HepG2 (cell line): ENCODE measurements around the gene COMMD3. TPM values are rescaled to one million over a fixed set of nuclear protein-coding genes. Genes with fewer than 3 reads are reported as not detected.

Experiments used
- AGO2 ChIP-seq: fragments of 200-400 bp; formaldehyde crosslinking; optimal IDR thresholded peaks from 2 replicates; pipeline ENCODE3; 2017; ENCODE audit warnings: mild to moderate bottlenecking, low read depth, low read length, moderate library complexity
- HNRNPLL ChIP-seq: fragments of 200-400 bp; formaldehyde crosslinking; IDR thresholded peaks from 2 replicates; pipeline ENCODE4 v1.6.1; 2017; ENCODE audit warnings: mild to moderate bottlenecking, low read depth, low read length; ENCODE audit not compliant: poor library complexity, severe bottlenecking
- KLF16 ChIP-seq, 2 experiments: sonication (generic) in 1 of 2; formaldehyde crosslinking in 1 of 2; IDR thresholded peaks; 2 replicates each; pipeline versions ENCODE4 v1.6.1 to v1.8.0; 2016 to 2023; ENCODE audit warnings: missing genetic modification reagents in 2 of 2, missing compliant biosample characterization in 1 of 2
- KMT2A ChIP-seq: sonication (generic); formaldehyde crosslinking; IDR thresholded peaks from 2 replicates; pipeline ENCODE4 v1.4.0; 2020; ENCODE audit warnings: missing genetic modification reagents
- MED1 ChIP-seq: sonication (generic); formaldehyde crosslinking; IDR thresholded peaks from 2 replicates; pipeline ENCODE4 v1.4.0; 2020; ENCODE audit warnings: missing genetic modification reagents
- MTA1 ChIP-seq: sonication (generic); formaldehyde crosslinking; IDR thresholded peaks from 2 replicates; pipeline ENCODE4 v1.4.0; 2020; ENCODE audit warnings: missing genetic modification reagents, mild to moderate bottlenecking, borderline replicate concordance
- RFX1 ChIP-seq: fragments of 450-650 bp; IDR thresholded peaks from 2 replicates; pipeline ENCODE4 v1.6.1; 2017
- RFX3 ChIP-seq: IDR thresholded peaks from 2 replicates; pipeline ENCODE4 v1.6.1; 2016; ENCODE audit warnings: missing biosample characterization, missing genetic modification reagents
- SOX13 ChIP-seq, 3 experiments: fragments of 450-650 bp in 1 of 3; sonication (generic) in 1 of 3; formaldehyde crosslinking in 1 of 3; IDR thresholded peaks in 2 of 3; conservative IDR thresholded peaks in 1 of 3; 2 replicates each; pipeline versions ENCODE4 v1.5.0 to v1.6.1; 2016 to 2020; ENCODE audit warnings: antibody characterized with exemption in 1 of 3, mild to moderate bottlenecking in 1 of 3, missing compliant biosample characterization in 1 of 3, missing genetic modification reagents in 1 of 3, moderate library complexity in 1 of 3
- SPEN ChIP-seq: sonication (generic); formaldehyde crosslinking; IDR thresholded peaks from 2 replicates; pipeline ENCODE4 v1.5.1; 2020; ENCODE audit warnings: low read depth, mild to moderate bottlenecking, missing genetic modification reagents
- YEATS2 ChIP-seq: sonication (generic); formaldehyde crosslinking; IDR thresholded peaks from 2 replicates; pipeline ENCODE4 v1.4.0; 2020; ENCODE audit warnings: missing genetic modification reagents, borderline replicate concordance
- ZFY ChIP-seq: sonication (generic); formaldehyde crosslinking; IDR thresholded peaks from 2 replicates; pipeline ENCODE4 v1.4.0; 2020; ENCODE audit warnings: missing genetic modification reagents
- ZNF180 ChIP-seq: sonication (generic); formaldehyde crosslinking; IDR thresholded peaks from 2 replicates; pipeline ENCODE4 v1.4.0; 2020; ENCODE audit warnings: low read depth, missing genetic modification reagents, borderline replicate concordance
- ZNF550 ChIP-seq: sonication (generic); formaldehyde crosslinking; IDR thresholded peaks from 2 replicates; pipeline ENCODE4 v1.4.0; 2020; ENCODE audit warnings: mild to moderate bottlenecking, missing genetic modification reagents, borderline replicate concordance
- polyA plus RNA-seq, 8 experiments: library from polyadenylated mRNA; depleted of rRNA in 3 of 8; stranded (reverse) in 7 of 8; unstranded in 1 of 8; fragments of >200 nt; fragmentation: Illumina TruSeq in 4 of 8; extraction: Trizol in 4 of 8; gene quantifications; 2 replicates each; pipeline versions ENCODE4 v1.2.1 to v1.2.3, GENCODE V29; 2011 to 2016; ENCODE audit warnings: low read depth in 4 of 8, missing spikeins in 1 of 8, mixed read lengths in 1 of 8; ENCODE audit not compliant: insufficient read depth in 1 of 8
- total RNA-seq, 5 experiments: library from RNA; depleted of rRNA; stranded (reverse); fragments of >200 nt; fragmentation: Illumina TruSeq; extraction: Trizol; gene quantifications; 2 replicates each; pipeline ENCODE4 v1.2.3, GENCODE V29; 2016; ENCODE audit warnings: low read depth in 1 of 5
- TF ChIP-seq, protein P1 (sequence below): IDR thresholded peaks from 2 replicates; pipeline ENCODE4 v1.6.1; 2012; ENCODE audit warnings: inconsistent platforms
- TF ChIP-seq, protein P2 (sequence below): IDR thresholded peaks from 2 replicates; pipeline ENCODE4 v1.4.0; 2020; ENCODE audit warnings: mild to moderate bottlenecking, missing genetic modification reagents
- TF ChIP-seq, protein P3 (sequence below): sonication (generic); formaldehyde crosslinking; IDR thresholded peaks from 2 replicates; pipeline ENCODE4 v1.8.0; 2022; ENCODE audit warnings: low read depth, missing genetic modification reagents
- TF ChIP-seq, protein P4 (sequence below): sonication (generic); formaldehyde crosslinking; IDR thresholded peaks from 2 replicates; pipeline ENCODE4 v1.4.0; 2020; ENCODE audit warnings: missing genetic modification reagents

Gene COMMD3
- total and polyA plus RNA-seq, 2 of the 13 experiments (the other 11 are each of a cell fraction or from before 2014, with no cell fraction given), result 38.7 to 54.4 TPM

DNA sequence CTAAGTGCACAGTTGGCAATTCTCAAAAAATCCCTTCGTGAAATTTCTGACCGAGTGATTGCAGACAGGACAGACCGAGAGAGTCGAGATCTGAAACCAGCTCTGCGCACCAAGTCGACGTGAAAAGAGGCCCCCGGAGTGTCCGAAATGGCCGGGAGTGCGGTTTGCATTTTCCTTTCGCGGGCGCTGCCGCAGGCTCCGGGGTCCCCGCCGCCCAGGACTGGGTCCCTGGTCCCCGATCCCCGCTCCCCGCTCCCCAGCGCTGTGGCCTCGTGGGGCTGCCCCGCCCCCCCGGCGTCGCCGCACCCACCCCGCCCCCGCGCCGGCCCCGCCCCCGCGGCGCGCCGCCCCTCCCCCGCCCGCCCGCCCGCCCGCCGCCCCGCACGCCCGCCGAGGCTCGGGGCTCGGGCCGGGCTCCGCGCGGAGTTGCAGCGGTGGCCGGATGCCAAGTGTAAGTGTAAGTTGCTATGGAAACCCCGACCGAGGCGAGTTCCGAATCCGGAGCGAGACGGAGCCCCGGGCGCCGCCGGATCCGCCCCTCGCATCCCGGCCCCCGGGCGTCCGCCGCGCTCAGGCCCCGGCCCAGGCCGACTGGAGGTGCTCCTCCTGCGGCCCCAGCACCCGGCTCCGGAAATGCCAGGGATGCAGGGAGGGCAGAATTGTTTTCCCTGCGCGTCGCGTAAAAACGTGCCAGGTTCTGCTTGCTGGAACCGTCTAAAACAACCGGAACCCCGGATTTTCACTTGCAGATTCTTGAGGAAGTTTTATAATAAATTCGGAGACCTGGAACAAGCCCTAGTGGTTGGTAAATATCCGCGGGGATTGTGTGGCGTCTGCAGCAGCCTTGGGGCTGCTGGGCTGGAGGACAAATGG lies 9.3 kb downstream of the COMMD3 start (continued):
- 0 out of 2 replicates have a peak, but pooled peaks have one; percentile 38 for TF ChIP-seq ZNF550
- TF ChIP-seq MTA1 (CRISPR knock-in tag), result 0 out of 2 replicates have a peak, but pooled peaks have one; percentile 24
- TF ChIP-seq KMT2A (CRISPR knock-in tag), result peak; percentile 60; the same call in 1 of the 2 replicates
- no peak for TF ChIP-seq ZNF180
- TF ChIP-seq, protein P1, sequence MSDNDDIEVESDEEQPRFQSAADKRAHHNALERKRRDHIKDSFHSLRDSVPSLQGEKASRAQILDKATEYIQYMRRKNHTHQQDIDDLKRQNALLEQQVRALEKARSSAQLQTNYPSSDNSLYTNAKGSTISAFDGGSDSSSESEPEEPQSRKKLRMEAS, result peak; percentile 45; the same call in 1 of the 2 replicates
- peak in 1 of 2 experiments; percentile 46; a peak in 1 of 4 replicates for TF ChIP-seq KLF16 (CRISPR knock-in tag; IDR thresholded peaks at IDR 0.05)
- TF ChIP-seq SOX13 (IDR thresholded peaks at IDR 0.05), result no peak
- TF ChIP-seq SOX13 (CRISPR knock-in tag; conservative IDR thresholded peaks at IDR 0.05 in 1 of 2, IDR thresholded peaks at IDR 0.05 in 1 of 2), result peak in 1 of 2 experiments; percentile 25; a peak in 1 of 4 replicates
- TF ChIP-seq RFX1, result peak; percentile 54
- TF ChIP-seq, protein P2, sequence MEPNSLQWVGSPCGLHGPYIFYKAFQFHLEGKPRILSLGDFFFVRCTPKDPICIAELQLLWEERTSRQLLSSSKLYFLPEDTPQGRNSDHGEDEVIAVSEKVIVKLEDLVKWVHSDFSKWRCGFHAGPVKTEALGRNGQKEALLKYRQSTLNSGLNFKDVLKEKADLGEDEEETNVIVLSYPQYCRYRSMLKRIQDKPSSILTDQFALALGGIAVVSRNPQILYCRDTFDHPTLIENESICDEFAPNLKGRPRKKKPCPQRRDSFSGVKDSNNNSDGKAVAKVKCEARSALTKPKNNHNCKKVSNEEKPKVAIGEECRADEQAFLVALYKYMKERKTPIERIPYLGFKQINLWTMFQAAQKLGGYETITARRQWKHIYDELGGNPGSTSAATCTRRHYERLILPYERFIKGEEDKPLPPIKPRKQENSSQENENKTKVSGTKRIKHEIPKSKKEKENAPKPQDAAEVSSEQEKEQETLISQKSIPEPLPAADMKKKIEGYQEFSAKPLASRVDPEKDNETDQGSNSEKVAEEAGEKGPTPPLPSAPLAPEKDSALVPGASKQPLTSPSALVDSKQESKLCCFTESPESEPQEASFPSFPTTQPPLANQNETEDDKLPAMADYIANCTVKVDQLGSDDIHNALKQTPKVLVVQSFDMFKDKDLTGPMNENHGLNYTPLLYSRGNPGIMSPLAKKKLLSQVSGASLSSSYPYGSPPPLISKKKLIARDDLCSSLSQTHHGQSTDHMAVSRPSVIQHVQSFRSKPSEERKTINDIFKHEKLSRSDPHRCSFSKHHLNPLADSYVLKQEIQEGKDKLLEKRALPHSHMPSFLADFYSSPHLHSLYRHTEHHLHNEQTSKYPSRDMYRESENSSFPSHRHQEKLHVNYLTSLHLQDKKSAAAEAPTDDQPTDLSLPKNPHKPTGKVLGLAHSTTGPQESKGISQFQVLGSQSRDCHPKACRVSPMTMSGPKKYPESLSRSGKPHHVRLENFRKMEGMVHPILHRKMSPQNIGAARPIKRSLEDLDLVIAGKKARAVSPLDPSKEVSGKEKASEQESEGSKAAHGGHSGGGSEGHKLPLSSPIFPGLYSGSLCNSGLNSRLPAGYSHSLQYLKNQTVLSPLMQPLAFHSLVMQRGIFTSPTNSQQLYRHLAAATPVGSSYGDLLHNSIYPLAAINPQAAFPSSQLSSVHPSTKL (CRISPR knock-in tag), result peak; percentile 28; the same call in 1 of the 2 replicates
- TF ChIP-seq ZFY (CRISPR knock-in tag), result peak; percentile 72
- TF ChIP-seq, protein P3, sequence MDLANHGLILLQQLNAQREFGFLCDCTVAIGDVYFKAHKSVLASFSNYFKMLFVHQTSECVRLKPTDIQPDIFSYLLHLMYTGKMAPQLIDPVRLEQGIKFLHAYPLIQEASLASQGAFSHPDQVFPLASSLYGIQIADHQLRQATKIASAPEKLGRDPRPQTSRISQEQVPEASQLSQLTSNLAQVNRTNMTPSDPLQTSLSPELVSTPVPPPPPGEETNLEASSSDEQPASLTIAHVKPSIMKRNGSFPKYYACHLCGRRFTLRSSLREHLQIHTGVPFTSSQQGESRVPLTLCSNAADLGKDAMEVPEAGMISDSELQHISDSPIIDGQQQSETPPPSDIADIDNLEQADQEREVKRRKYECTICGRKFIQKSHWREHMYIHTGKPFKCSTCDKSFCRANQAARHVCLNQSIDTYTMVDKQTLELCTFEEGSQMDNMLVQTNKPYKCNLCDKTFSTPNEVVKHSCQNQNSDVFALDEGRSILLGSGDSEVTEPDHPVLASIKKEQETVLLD (CRISPR knock-in tag), result 0 out of 2 replicates have a peak, but pooled peaks have one; percentile 32
- TF ChIP-seq, protein P4, sequence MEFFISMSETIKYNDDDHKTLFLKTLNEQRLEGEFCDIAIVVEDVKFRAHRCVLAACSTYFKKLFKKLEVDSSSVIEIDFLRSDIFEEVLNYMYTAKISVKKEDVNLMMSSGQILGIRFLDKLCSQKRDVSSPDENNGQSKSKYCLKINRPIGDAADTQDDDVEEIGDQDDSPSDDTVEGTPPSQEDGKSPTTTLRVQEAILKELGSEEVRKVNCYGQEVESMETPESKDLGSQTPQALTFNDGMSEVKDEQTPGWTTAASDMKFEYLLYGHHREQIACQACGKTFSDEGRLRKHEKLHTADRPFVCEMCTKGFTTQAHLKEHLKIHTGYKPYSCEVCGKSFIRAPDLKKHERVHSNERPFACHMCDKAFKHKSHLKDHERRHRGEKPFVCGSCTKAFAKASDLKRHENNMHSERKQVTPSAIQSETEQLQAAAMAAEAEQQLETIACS (CRISPR knock-in tag), result peak; percentile 23; the same call in 1 of the 2 replicates
- TF ChIP-seq SPEN, result peak; percentile 28; the same call in 1 of the 2 replicates
- peak; percentile 55 for TF ChIP-seq RFX3 (CRISPR knock-in tag)
- peak; percentile 81 for TF ChIP-seq AGO2
- 0 out of 2 replicates have a peak, but pooled peaks have one; percentile 25 for TF ChIP-seq MED1 (CRISPR knock-in tag)
- TF ChIP-seq YEATS2 (CRISPR knock-in tag), result no peak
- TF ChIP-seq HNRNPLL, result peak; percentile 65
- TF ChIP-seq, all 625 proteins: peak for 55
